RKO (cell line): ENCODE measurements around the gene MMP15.
"Not testable (repeated sequence)": the region's sequence is repeated elsewhere in the genome, so short reads cannot be mapped to it uniquely, and the experiment has no call there.

ENCODE experiments used
- DNase-seq: peaks from one replicate; pipeline ENCODE4 v3.0.0-alpha.2; 2016; ENCODE audit warnings: low spot score

MMP15 gene

DNA sequence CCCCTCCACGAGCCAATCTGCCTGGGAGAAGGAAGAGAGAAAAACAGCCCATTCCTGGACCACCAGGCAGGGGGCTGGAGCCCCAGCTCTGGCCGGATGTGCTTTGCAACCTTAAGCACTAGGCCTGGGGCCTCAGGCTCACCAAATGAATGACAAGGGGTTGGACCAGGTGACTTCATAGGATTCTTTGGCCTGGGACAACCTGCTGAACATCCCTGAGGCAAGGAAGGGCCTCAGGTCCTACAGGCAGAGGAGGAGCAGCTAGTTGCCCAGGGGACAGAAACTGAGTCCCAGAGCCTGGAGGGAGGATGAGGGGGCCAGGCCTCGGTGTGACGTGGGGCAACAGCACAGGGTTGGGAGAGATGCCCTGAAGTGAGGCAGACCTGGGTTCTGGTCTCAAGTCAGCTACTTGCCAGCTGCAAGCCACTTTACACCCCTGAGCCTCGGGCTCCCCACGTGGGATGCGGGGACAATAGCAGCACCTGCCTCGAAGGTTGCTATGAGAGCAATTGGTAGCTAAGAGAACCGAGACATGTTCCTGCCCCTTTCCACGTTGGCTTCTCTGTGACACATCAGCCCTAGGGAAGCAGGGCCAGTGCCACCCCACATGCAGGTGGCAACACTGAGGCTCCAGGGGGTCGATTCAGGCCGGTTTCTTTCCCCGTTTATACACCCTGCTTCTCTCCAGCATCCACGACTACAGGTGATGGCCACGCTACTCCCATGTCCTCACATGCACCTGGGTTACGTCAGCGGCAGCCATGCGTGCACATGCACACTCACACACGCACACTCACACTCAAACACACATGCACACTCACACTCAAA, 61.0 kb downstream of the MMP15 start:
- DNase-seq: no peak

DNA sequence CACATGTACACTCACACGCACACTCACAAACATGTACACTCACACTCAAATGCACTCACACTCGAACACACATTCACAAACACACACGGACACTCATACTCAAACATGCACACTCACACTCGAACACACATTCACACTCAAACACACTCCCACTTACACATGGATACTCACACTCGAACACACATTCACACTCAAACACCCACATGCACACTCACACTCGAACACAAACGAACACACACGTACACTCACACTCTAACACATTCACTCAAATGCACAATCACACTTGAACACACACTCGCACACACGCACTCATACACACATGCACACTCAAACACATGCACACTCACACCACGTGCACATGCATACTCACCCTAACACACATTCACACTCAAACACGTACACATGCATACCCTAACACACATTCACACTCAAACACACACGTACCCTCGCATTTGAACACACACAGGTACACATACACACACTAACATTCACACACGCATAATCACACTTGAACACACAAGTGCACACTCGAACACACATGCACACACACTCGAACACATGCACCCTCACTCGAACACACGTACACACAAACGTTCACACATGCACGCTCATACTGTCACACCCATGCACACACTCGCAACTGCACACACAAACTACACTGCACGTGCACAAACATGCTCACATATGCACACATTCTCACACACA, 61.8 kb downstream of the MMP15 start:
- no peak for DNase-seq

DNA sequence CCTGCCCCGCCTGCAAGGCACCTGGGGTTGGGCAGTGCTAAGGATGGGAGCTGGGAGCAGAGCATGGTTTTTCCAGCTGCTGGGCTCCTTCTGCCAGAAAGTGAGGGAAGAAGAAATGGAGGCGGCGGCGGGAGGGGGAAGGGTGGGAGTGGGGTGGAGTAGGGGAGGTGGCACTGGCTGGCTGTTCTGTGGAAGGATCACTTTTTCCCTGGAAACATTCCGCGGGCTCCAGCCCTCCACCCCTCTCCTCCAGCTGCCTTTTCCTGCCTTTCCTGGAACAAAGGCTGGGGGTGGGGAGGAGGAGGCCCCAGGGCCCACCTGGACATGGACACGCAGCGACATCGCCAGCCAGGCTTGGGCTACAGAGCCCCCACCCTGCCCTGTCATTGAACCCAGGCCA, 62.5 kb downstream of the MMP15 start:
- DNase-seq: no peak

DNA sequence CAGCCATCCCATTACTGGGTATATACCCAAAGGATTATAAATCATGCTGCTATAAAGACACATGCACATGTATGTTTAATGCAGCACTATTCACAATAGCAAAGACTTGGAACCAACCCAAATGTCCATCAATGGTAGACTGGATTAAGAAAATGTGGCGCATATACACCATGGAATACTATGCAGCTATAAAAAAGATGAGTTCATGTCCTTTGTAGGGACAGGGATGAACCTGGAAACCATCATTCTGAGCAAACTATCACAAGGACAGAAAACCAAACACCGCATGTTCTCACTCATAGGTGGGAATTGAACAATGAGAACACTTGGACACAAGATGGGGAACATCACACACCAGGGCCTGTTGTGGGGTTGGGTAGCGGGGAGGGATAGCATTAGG, 64.8 kb downstream of the MMP15 start:
- not testable (repeated sequence) for DNase-seq

DNA sequence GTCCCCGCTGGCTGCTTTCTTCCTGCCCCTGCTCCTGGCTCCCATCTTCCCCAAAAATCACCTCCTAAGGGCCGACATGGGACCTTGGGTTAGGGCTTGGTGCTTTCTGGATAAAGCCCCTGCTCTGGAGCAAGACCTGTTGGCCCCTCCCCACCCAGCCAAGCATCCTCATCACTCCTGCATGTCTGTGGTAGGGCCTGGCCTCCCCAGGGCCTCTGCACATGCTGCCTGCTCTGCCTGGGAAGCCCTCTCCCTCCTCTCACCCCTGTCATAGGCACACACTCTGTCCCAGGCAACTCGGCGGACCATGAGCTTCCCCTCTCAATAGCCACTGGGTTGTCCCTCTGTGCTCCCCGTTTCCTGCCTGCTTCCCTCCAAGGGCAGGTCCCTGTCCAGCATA, 68.5 kb downstream of the MMP15 start:
- no peak for DNase-seq

DNA sequence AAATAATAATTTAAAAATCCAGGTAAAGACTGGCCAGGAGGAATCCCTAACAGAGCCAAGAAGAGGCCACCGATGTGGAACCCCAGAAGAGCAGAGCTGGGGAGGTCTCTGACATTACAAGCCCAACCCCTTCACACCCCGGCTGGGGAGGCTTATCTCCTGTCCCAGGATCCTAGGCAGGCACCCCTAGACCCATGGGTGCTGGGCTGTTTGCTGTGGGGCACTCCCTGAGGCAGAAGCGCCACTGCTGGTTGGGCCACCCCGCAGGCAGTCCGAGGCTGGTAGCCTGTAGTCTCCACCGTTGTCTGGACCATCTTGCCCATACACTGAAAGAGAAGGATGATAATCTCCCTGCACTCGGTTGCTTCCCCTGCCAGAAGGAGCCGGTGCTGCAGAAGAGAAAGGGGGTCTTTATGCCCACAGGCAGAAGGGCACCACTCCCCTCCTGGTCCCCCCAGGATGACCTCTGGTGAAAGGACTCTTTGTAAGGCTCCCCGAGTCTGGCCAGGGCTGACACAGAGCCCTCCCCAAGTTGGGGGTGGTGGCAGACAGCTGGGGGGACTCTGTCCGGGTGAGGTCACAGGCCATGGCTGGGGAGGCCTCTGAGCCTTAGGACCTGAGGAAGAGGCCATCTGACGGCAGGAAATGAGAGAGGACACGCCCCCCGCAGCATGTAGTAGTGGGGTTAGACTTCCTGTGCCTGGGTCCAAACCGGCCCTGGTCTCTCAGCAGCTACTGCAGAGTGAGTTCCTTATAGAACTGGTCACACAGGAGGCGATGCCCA, 69.4 kb downstream of the MMP15 start:
- no peak for DNase-seq

DNA sequence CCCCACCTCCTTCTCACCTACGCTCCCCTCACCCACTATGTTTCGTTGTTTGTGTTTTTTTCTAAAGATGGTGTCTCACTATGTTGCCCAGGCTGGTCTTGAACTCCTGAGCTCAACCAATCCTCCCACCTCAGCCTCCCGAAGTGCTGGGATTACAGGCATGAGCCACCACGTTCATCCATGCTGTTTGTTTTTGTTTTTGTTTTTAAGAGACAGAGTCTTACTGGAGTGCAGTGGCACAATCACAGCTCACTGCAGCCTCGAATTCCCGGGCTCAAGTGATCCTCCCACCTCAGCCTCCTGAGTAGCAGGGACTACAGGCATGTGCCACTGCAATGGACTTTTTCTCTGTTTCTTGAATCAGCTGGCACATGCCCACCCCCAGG, 70.0 kb downstream of the MMP15 start:
- not testable (repeated sequence) for DNase-seq

DNA sequence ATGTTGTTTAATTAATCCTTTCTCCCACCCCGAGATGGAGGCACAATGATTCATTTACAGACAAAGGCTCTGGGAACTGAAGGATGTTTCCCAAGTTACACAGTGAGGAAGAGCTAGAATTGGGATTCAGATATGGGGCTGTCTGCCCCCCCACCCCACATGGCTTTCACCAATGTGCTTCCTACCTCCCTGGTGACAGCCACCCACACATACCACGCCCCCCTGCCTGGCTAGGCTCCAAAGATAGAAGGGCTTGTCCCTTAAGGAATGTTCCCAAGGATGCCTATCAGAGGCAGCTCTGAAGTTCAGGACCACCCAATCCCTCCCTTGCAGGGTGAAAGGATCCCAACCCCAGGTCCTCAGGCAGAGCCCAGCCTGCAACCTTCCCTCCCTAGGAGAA, 70.7 kb downstream of the MMP15 start:
- DNase-seq: no peak
